ENCODE results near the gene FKBP4.

FKBP4 gene

DNA sequence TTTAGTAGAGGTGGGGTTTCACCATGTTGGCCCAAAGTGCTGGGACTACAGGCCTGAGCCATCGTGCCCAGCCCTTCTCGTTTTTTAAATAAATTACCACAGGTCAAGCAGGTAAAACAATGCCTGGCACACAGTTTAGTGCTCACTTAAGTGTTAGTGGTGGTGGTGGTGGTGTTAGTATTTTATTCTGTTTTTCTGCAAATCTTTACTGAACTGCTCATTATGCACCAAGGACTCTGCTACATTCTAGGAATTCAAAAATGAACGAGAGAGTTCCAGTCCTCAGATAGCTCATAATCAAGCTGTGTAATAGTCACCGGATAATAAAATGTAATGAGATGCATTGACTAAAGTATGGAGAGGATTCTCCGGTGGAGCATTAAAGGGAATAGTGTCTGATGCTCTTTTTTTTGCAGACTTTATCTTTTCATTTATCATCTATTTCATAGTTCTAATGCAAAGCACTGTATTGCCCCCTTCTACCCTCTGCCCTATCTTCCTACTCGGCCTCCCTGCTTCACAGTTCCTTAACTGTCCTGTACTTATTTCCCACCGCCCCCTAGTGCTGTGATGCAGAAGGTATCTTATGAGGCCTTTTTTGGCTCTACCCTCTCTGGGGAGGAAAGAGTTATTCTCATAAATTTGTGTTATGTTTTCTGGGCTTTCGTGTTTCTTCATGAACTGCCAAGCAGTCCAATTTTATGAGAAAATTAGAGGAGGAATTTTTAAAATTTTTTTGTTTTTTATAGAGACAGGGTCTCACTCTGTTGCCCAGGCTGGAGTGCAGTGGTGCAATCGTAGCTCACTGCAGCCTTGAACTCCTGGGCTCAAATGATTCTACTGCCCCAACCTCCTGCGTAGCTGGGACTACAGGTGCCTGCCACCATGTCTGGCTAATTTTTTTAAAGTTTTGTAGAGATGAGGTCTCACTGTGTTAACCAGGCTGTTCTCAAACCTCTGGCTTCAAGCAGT, 18.7 kb downstream of the FKBP4 start:
- peak; percentile 64 to 71 for DNase-seq

DNA sequence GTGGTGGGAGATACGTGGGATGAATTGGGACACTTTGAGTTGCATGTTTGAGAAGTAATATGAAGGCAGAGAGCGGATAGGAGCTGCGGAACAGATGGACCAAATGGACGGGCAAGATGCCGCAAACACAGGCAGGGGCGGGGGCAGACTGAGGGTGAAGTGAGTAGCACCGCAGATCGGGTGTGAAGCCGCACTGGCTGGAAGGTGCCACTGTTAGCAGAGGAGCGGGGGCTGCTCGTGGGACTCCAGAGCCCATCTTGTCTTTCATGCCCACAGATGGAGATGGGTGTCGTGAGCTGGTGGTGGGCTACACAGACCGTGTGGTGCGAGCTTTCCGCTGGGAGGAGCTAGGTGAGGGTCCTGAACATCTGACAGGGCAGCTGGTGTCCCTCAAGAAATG, 25.0 kb downstream of the FKBP4 start:
- DNase-seq, result no peak

DNA sequence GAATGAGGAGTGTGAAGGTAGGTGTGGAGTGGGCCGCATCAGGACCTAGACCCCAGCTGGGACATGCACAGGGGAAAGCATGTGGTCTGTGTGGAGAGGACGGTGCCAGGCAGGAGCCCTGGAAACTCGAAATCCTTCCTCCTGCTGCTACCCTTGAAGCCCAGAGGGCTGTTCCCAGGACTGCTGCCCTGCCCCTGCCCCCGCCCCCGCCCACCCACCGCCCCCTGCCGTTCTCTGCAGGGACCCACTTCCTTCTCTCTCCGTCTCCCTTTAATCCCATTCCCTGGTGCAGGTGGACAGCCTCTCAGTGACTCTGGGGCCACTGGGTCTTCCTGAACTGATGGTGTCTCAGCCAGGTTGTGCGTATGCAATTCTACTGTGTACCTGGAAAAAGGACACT, 25.7 kb downstream of the FKBP4 start:
- DNase-seq, result no peak

- no peak for DNase-seq
Measured at GRCh38 chr12:2823483-2823882, 28.7 kb downstream of the FKBP4 start.

GRCh38 chr12:2824541-2824940, 29.8 kb downstream of the FKBP4 start:
- no peak for DNase-seq

DNA sequence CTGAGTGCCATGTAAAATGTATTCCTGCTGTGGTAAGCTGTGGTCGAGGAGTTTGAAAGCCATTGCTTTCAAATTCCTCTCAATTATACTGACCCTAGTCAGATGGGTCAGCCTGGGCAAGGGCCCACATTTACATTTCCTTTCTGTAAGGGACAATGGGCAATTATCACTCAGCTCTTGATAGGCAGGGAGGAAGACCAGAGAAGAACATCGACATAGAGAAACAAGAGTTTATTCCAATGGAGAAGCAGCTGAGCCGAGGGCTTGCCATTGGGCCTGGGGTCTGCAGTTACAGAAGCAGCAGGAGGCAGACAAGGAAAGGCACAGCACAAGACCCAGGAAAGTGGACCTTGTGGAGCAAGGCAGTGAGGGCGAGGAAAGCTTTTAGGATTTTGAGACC, 30.4 kb downstream of the FKBP4 start:
- no peak for DNase-seq

DNA sequence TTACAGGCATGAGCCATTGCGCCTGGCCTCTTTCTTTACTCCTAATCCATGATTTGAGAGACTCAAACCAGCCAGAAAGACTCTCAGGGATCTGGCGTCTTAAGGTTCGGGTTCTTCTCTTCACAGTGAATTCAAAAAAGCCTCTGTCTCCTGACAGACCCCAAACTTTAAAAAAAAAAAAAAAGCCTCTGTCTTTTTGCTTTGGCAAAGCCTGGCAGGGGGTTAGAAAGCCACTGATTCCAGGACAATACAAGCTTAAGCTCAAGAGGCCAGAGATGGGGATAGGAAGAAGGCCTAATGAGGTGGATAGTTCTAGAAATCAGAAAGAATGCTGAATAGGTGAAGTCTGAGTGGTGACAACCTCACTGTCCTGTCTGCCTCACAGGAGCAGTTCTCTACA, 31.3 kb downstream of the FKBP4 start:
- no peak for DNase-seq

DNA sequence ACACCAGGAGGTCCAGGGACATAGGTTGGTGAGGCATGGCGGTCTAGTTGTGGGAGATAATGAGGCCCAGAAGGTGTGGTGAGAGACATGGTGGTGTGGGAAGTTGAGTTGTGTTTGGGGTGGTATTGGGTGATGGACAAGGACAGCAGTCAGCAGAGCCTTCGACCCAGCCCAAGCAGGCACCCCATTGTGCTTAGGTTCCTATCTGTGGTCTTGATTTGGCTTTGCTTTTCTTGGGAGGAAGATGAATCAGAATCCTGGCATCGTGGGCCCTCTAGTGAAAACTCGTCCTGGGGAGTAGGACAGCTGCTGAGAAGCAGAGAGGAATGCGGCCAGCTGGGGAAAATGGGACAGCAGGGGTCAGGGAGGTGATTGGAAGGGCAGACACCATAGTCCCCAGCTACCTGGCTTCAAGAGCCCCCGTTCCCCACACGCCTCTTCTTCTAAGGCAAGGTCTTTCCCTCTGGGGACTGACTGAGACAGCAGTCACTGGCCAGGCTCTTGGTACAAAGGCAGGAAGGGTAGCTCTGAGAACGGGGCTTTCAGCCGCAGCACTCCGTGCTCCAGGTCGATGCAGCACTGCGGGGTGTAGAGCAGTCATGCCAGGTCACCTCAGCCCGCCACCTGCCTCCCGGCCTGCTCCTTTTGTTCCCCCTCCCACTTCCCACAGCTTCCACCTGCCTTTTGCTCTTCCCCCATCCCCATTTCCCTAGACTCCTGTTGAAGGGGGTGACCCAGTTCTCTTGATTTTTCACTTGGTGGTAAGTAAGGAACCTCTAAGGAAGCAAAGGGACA, 32.1 kb downstream of the FKBP4 start:
- no peak for DNase-seq

DNA sequence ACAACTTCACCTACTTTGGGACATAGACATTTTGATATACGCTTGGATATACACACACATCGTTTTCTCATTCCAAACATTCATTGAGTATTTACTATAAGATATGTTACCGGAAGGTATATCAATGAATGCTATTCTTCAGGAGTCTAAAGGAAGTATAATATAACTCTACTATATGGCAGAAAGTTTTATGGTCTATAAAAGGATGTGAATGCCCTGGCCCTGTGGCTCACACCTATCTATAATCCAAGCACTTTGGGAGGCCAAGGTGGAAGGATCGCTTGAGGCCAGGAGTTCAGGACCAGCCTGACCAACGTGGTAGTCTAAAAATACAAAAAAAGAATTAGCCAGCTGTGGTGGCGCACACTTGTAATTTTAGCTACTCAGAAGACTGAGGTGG, 34.5 kb downstream of the FKBP4 start:
- no peak for DNase-seq

DNA sequence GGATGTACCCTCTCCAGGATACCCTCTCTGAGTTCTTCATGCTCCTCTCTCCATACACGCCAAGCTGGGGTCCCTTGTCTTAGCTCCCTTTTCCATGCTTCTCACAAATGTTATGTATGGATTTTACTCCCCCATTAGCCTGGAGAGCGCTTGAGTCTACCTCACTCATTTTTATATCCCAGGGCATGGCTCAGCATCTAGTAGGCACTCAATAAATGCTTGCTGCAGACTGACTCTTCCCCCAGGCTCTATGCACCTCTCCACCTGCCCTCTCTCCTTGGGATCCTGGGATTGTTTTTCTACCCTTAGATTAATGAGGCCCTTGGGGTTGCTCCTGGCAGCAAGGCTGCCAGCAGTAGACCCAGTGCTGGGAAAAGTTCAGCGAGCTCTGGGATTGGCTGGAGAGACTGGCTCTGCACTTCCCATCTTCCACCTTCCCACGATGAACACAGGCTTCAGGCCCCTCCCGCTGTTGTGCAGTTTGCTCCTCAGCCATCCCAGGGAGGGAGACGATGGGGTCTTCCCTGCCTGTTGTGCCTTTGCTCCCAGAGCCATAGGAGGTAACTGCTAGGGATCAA, 37.9 kb downstream of the FKBP4 start:
- no peak for DNase-seq

GRCh38 chr12:2833327-2833726, 38.6 kb downstream of the FKBP4 start:
- no peak for DNase-seq

DNA sequence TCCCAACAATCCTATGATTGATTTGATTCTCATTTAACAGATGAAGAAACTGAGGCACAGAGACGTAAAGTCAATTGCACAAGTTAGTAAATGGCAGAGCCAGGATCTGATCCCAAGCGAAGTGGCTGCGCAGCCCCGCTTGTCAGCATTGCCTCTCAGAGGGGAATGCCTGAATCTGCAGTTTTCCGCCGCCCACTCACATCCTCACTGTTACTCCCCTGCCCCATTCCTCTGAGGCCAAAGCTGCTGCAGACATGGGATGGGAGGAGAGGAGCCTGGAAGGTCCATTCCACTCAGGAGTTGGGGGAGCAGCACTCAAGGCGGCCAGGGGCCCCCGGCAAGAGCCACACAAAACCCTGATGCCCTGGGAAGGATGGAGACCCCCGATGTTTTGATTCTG, 39.0 kb downstream of the FKBP4 start:
- DNase-seq, result no peak

DNA sequence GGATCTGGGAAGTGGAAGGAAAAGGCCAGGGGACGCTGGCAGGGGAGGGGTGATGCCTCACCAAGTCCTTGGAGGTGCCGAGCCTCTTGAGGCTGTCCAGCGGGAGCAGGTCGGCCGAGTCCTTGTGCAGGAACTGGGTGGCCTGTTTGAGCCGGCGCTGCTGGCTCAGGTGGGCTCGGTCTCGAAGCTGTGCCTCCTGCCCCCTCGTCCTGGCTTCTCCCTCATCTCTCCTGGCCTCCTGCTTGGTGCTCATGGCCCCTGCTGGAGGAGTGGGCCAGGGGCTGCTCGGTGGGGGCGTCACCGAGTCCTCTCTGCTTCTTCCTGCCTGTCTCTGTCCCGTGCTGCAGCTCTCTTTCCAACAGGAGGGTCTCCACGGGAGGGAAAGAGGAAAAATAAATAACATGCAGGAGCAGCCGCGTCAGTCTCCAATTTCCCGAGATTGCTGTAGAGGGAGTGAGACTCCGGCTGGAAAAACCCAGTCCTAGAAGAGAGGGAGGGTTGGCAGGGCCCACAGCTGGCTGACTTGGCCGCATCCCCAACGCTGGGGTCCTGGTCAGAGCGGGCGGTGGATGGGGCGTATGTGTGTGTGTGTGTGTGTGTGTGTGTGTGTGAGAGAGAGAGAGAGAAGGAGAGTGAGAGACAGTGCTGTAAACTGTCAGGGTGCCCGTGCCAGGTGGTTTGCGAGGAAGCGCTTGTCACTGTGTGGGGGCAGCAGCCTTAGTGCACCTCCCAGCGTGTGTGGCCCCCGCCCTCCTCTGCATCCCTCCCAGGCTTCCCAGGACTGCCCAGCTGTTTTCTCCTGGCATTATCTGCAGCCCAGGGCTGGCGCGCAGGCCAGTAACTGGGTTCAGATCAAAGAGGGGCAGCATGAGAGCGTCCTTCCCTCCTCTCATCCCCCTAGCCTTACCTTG, 40.1 kb downstream of the FKBP4 start, which contains the start of gene NRIP2:
Gene NRIP2 (minus strand): TSS at position 455 of the 911 bp plus-strand sequence. CDS start 52 bp downstream, at position 403.
- DNase-seq, result peak in 1 of 2 experiments; percentile 17

DNA sequence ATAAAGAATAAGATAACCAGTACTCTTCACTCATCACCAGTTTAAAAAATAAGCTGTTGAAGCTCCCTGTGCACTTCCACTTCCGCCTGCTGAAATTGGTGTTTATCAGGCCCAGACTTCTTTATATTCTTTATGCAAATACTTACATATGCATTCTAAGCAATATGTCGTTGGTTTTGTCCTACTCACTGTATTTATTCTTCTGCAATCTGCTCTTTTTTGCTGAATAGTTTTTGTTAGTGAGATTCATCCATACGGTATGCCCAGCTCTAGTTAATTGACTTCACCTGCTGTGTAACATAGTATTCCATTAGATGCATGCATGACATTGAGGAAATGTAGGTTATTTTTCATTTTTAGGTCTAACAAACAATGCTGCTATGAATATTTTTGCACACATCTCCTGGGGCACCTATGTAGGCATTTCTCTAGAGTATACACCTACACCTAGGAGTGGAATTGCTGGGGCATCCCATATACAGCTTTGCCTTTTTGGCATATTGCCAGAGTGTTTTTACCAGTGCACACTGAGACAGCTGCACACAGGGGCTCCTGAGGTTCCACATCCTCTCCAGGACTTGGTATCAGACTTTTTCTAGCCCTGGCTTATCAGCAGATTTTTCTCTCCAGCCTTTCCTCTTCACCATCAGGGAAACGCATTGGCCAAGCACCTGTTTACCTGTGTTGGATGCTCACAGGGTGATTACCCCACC, 41.1 kb downstream of the FKBP4 start:
- no peak for DNase-seq

DNA sequence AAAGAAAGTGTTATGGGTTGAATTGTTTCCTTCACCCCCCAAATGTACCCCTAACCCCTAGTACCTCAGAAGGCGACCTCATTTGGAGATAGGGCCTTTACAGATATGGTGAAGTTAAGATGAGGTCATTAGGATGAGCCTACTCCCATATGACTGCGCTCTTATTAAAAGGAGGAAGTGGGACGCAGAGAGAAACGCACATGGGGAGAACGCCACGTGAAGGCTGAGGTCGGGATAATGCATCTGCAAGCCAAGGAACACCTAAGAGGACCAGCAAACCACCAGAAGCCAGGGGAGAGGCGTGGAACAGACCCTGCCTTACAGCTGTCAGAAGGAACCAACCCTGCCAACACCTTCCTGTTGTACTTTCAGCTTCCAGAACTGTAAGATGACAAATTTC, 41.8 kb downstream of the FKBP4 start:
- no peak for DNase-seq

GRCh38 chr12:2841056-2841650, 46.4 kb downstream of the FKBP4 start:
- no peak for DNase-seq

DNA sequence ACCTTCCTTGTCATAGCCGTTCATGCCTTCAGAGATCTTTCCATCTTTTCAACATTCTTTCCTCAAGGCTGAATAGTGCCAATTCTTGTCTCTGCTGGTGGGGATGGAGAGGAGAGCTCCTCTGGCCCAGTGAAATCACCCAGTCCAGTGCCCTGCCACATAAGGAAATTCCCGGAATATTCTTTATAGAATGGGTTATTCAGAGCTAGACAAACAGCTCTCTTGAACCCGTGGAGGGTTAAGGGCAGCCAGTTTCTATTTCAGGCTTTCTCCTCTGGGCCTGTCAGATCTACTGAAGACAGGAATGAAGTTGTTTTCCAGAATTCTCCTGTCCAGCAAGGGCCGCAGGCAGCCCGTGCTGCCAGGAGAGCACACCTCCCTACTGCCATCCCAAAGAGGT, 48.2 kb downstream of the FKBP4 start:
- no peak for DNase-seq

GRCh38 chr12:2844786-2845185, 50.0 kb downstream of the FKBP4 start:
- DNase-seq, result no peak

GRCh38 chr12:2845280-2845679, 50.5 kb downstream of the FKBP4 start:
- no peak for DNase-seq

DNA sequence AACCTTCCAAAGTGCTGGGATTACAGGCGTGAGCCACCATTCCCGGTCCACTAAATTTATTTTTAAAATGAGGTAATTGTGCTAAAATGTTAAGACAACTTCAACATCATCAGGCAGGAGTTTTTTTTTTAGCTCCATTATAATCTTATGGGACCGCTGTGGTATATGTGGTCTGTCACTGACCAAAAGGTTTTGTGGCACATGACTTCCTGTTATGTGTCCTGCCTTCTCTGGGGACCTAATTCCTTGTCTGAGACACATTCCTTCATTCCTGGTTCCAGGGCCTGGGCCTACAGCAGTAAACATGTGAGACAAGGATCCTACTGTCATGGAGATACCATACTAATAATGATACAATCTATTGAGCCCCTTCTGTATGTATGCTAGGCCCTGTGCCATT, 57.2 kb downstream of the FKBP4 start:
- DNase-seq, result no peak

- DNase-seq, result peak; percentile 26 to 57
Measured at GRCh38 chr12:2853626-2854025, 58.9 kb downstream of the FKBP4 start.
